WI38 (cell line): ENCODE measurements around the gene SLC40A1.

Experiments used
- H3K4me3 ChIP-seq: 2 replicates; pipeline ENCODE4 v1.5.1; 2011; ENCODE audit warnings: low read depth, mild to moderate bottlenecking, control low read depth, low read length
- TF ChIP-seq, protein P1 (sequence below): IDR thresholded peaks from 2 replicates; pipeline ENCODE4 v1.5.1; 2012; ENCODE audit warnings: low read depth, mild to moderate bottlenecking, control low read depth, low read length

The SLC40A1 gene

DNA sequence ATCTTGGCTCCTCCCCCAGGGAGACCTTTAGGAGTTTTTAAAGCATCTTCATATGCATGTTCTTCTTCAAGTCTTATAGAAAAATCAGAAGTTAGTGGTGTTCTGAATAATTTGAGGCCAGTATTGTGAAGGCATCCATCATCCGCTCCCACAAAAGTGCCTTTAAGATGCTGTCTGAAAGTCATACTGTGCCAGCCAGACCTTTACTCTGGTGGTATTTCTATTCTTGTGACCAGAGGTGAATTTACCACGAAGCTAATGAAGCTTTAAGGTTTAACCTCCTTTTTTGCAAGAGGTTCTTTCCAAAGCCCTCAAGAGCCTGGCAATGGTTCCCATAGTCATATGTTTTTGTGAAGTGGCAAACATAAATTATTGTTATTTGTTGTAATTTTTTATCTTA is 54.3 kb downstream of the SLC40A1 start:
- TF ChIP-seq, protein P1, sequence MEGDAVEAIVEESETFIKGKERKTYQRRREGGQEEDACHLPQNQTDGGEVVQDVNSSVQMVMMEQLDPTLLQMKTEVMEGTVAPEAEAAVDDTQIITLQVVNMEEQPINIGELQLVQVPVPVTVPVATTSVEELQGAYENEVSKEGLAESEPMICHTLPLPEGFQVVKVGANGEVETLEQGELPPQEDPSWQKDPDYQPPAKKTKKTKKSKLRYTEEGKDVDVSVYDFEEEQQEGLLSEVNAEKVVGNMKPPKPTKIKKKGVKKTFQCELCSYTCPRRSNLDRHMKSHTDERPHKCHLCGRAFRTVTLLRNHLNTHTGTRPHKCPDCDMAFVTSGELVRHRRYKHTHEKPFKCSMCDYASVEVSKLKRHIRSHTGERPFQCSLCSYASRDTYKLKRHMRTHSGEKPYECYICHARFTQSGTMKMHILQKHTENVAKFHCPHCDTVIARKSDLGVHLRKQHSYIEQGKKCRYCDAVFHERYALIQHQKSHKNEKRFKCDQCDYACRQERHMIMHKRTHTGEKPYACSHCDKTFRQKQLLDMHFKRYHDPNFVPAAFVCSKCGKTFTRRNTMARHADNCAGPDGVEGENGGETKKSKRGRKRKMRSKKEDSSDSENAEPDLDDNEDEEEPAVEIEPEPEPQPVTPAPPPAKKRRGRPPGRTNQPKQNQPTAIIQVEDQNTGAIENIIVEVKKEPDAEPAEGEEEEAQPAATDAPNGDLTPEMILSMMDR: no peak
- no peak overlapping the region for H3K4me3 ChIP-seq

- no peak overlapping the region for H3K4me3 ChIP-seq
- TF ChIP-seq, protein P1: no peak
Observed at GRCh38 chr2:189524746-189525145, 55.8 kb downstream of the SLC40A1 start.

GRCh38 chr2:189522435-189523151 is 58.0 kb downstream of the SLC40A1 start:
- TF ChIP-seq, protein P1: no peak
- no peak overlapping the region for H3K4me3 ChIP-seq

DNA sequence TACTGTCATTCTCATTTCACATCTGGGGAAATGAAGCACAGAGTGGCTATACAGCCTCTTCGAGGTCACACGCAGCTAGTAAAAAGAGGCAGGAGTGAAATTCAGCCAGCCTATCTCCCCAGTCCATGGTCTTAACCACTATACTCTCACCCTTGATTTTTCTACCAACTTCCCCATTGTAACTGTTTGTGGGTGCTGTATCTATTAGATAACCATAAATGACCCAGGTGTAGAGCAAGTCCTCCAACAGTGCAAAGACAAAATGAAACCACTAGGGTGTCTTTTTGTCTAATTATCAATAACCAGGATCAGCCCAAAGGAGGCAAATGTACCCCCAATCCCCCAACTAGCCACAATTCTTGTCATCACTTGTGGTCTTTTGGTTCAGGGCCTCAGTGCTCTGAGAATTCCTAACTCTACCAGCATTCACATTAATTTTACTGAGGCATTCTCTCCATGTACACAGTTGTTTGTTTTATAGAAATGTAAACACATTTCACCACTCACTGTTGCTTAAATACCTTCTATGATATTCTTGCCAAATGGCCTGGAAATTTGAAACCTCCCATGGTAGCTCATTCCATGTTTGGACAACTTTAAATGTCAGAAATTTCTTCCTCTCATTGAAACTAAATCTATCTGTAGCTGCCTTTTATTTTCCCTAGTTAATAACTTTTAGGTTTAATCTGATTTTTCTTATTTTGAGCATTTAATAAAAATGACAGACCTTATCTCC is 58.7 kb downstream of the SLC40A1 start:
- TF ChIP-seq, protein P1: no peak

DNA sequence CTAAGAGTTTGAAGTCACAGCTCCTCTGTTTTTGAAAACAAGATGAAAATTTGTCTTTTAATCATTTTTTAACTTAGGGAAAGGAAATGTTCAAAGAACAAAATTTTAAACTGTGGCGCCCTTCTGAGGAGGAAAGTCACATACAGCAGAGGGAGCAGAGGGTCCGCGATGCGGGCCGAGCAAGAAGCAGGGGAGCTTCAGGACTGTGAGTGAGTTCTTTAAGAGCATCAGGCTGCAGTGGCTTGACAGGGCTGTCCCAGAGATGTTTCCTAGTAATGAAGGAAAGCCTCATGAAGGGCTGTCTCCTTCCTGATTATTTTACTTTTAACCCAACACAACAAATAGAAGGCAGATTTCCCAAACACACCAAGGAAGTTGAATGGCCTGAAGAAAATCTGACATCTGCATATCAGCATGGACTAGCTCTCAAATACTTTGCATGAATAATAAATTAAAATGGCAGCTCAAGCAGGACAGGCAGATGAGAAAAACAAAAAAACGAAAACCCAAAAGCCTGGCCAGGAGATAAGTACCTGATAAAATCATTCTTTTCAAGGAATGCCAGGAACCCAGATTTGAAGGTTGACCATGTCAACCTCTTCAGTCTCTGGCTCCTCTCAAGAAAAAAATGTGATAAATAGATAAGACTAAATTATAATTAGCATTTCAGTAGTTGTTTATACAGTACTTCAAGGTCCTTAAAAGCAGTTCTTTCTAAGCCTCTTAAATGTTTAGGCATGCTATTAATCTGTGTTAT is 60.8 kb downstream of the SLC40A1 start:
- H3K4me3 ChIP-seq: no peak overlapping the region
- TF ChIP-seq, protein P1: no peak

More for the DNA sequence above, 58.7 kb downstream of the SLC40A1 start:
- no peak overlapping the region for H3K4me3 ChIP-seq

GRCh38 chr2:189517847-189518535 is 62.6 kb downstream of the SLC40A1 start:
- H3K4me3 ChIP-seq: no peak overlapping the region
- TF ChIP-seq, protein P1: no peak
